ENCODE results near the gene XPO1. TPM values are rescaled to one million over a fixed set of nuclear protein-coding genes. Genes with fewer than 3 reads are reported as not detected.

XPO1 gene
- total RNA-seq, 3 donors from 2014 or later (not counting 1 experiment from before 2014, with no cell fraction given) = 120 to 157 (median 137) TPM

GRCh38 chr2:61504949-61505348 lies 33.2 kb downstream of the XPO1 start:
- Mint-ChIP-seq H3K27me3 (ENCODE audit: low read depth in 2 of 2) (no peaks in the 10 kb centered on the region), H3K9me3 (no peaks in the 10 kb centered on the region), H3K36me3 (no peaks in the 10 kb centered on the region), H3K27ac (peak overlapping the region in 1 of 2 donors; percentile 63), H3K4me3 (no peak overlapping the region), H3K4me1 (peaks cover 17 to 18% of the 10 kb centered on the region in 2 donors)
- intact Hi-C loops (cut with micrococcal nuclease) = no loop called here
- no peak overlapping the region for H3K4me3 ChIP-seq (ENCODE audit: low read length)
- H3K4me1 ChIP-seq (ENCODE audit: control insufficient read depth, insufficient read depth, low read length) = no peaks in the 10 kb centered on the region
- DNase-seq (no peak), ATAC-seq (no peak)
- H3K9me3 ChIP-seq (ENCODE audit: control insufficient read depth, insufficient read depth, low read length) = no peaks in the 10 kb centered on the region
- H3K36me3 ChIP-seq (ENCODE audit: control insufficient read depth, insufficient read depth, low read length) = peaks cover 26% of the 10 kb centered on the region
- no peak for TF ChIP-seq CTCF (IDR thresholded peaks at IDR 0.05)
- no peak overlapping the region for H3K27ac ChIP-seq (ENCODE audit: low read length)
- 95% methylated on average over 2 of the region's 2 CpGs for WGBS (ENCODE audit: insufficient coverage)
- no peaks in the 10 kb centered on the region for H3K27me3 ChIP-seq (ENCODE audit: control insufficient read depth, insufficient read depth, low read length)

- no peaks in the 10 kb centered on the region for H3K27me3 Mint-ChIP-seq (ENCODE audit: low read depth in 2 of 2)
- H3K4me3 Mint-ChIP-seq = no peak overlapping the region
- H3K27ac ChIP-seq (ENCODE audit: low read length) = no peak overlapping the region
- peaks cover 74% of the 10 kb centered on the region for H3K36me3 ChIP-seq (ENCODE audit: control insufficient read depth, insufficient read depth, low read length)
- H3K4me3 ChIP-seq (ENCODE audit: low read length) = no peak overlapping the region
- H3K4me1 ChIP-seq (ENCODE audit: control insufficient read depth, insufficient read depth, low read length) = no peaks in the 10 kb centered on the region
- intact Hi-C loops (cut with micrococcal nuclease) = no loop called here
- no peaks in the 10 kb centered on the region for H3K27me3 ChIP-seq (ENCODE audit: control insufficient read depth, insufficient read depth, low read length)
- TF ChIP-seq CTCF (IDR thresholded peaks at IDR 0.05) = no peak
- DNase-seq (no peak), ATAC-seq (no peak)
- H3K9me3 ChIP-seq (ENCODE audit: control insufficient read depth, insufficient read depth, low read length) = no peaks in the 10 kb centered on the region
- peaks cover 22% of the 10 kb centered on the region for H3K36me3 Mint-ChIP-seq
- peaks cover 5% of the 10 kb centered on the region in 2 donors for H3K4me1 Mint-ChIP-seq
- 100% methylated on average over 1 of the region's 2 CpGs for WGBS (ENCODE audit: insufficient coverage)
- H3K27ac Mint-ChIP-seq = peak overlapping the region in 1 of 2 donors; percentile 54
- H3K9me3 Mint-ChIP-seq = no peaks in the 10 kb centered on the region
Observed at GRCh38 chr2:61499060-61499459, 39.1 kb downstream of the XPO1 start.

- H3K36me3 Mint-ChIP-seq = peaks cover 27% of the 10 kb centered on the region
Observed at GRCh38 chr2:61493523-61493942, 44.6 kb downstream of the XPO1 start.

More at GRCh38 chr2:61493523-61493942, 44.6 kb downstream of the XPO1 start:
- Mint-ChIP-seq H3K4me1 (peaks cover 12% of the 10 kb centered on the region in 2 donors), H3K9me3 (no peaks in the 10 kb centered on the region), H3K4me3 (no peak overlapping the region), H3K27me3 (ENCODE audit: low read depth in 2 of 2) (no peaks in the 10 kb centered on the region), H3K27ac (peak overlapping the region; percentile 13 to 48)
- intact Hi-C loops (cut with micrococcal nuclease) = no loop called here
- H3K36me3 ChIP-seq (ENCODE audit: control insufficient read depth, insufficient read depth, low read length) = peaks cover 82% of the 10 kb centered on the region
- H3K4me1 ChIP-seq (ENCODE audit: control insufficient read depth, insufficient read depth, low read length) = no peaks in the 10 kb centered on the region
- DNase-seq = peak in 1 of 2 donors; percentile 47
- no peaks in the 10 kb centered on the region for H3K27me3 ChIP-seq (ENCODE audit: control insufficient read depth, insufficient read depth, low read length)
- WGBS (ENCODE audit: insufficient coverage) = 31% methylated on average over 2 of the region's 2 CpGs
- no peak for TF ChIP-seq CTCF (IDR thresholded peaks at IDR 0.05)
- H3K9me3 ChIP-seq (ENCODE audit: control insufficient read depth, insufficient read depth, low read length) = no peaks in the 10 kb centered on the region
- H3K27ac ChIP-seq (ENCODE audit: low read length) = peak overlapping the region; percentile 38
- no peak overlapping the region for H3K4me3 ChIP-seq (ENCODE audit: low read length)
- peak in 1 of 3 donors; percentile 12 for ATAC-seq

All from natural killer cell (primary cell).